DMS114 treated with DMSO at 0.1 percent for 48 hours (cell line): Measurements from ENCODE around the gene UBASH3B.

Experiments
- DNase-seq: peaks from one replicate; lab custom pipeline; 2025; ENCODE audit not compliant: unreplicated experiment; lab: John Stamatoyannopoulos, UW

Gene UBASH3B

DNA sequence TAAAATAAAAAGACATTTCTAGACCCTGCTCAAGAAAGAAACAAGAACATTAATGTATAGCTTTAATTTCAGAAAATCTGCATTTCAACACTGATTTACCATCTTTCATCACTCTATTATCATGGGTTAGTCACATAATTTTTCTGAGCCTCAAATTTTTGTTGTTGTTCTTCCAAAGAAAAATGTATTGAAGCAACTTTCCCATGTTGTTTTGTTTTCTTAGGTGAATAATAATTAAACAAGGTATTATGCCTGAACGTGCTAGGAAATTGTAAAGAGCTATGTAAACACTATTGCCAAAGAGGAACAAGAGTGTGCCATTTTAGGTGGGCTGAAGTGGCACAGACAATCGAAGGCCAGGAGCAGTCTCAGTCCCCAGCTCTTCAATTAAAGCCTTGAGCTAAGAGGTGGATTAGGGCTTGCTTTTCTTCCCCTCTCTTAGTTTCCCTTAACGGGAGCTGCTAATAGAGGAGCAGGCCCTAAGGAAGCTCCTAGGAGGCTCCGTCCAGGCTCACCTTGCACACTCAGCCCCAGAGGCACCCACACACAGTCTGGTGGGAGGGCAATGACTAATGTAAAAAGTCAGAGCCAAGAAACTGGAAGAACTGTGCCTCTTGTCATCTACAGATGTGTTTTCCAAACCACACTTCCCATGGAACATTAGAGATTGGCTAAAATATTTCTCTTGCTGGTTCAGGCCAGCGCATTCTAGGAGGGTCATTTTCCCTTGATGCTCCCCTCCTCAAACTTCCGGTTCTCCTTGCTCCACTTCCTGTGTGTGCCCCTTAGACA is 8.8 kb upstream of the UBASH3B start:
- no peak for DNase-seq

DNA sequence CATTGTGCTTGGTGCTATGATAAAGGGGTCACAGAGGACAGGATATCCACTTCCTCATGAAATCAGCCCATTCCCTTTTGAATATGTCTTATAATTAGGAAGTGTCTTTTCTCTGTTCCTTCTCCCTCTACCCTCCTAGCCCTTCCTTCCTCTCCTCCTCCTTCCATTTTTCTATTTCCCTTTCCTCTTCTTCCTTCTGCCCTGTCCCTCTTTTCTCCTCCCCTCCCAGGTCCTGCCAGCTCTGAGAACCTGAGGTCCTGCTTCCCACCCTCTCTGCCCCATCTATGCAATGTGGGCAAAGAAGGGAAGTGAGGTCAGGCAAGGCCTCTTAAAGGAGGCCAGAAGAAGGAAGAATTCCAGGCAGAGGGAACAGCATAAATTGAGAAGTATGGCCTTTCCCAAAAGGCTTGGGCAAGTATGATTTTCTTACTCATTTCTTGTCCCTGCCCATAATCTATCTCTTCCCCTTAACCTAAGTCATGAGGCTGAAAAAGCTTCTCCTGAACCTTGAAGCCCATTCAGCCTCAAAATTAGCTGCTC is 7.7 kb upstream of the UBASH3B start:
- no peak for DNase-seq

DNA sequence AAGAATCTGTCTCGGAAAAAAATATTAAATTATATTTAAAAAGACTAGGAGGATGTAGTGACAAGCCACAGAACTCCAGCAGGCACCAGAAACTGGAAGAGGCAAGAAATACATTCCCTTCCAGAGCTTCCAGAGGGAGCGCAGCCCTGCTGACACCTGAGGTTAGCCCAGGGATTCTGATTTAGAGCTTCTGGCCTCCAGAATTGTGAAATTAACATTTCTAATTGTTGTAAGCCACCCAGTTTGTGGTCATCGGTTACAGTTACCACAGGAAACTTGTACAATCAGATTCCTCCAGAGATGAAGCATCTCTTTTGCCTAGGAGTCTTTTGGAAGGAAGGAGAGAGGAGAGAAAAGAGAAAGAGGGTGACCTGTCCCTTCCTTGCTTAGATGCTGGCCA is 6.4 kb upstream of the UBASH3B start:
- no peak for DNase-seq

DNA sequence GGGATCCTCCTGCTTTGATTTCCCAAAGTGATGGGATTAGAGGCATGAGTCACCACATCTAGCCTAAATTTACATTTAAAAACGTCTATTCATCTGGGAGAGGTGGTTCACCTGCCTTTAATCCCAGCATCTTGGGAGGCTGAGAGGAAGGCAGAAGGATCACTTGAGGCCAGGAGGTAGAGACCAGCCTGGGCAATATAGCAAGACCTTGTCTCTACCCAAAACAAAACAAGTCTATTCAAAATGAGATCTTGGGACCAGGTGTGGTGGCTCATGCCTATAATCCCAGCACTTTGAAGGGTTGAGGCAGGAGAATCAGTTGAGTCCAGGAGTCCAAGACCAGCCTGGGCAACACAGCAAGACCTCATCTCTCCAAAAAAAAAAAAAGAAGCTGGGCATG is 4.9 kb upstream of the UBASH3B start:
- no peak for DNase-seq

DNA sequence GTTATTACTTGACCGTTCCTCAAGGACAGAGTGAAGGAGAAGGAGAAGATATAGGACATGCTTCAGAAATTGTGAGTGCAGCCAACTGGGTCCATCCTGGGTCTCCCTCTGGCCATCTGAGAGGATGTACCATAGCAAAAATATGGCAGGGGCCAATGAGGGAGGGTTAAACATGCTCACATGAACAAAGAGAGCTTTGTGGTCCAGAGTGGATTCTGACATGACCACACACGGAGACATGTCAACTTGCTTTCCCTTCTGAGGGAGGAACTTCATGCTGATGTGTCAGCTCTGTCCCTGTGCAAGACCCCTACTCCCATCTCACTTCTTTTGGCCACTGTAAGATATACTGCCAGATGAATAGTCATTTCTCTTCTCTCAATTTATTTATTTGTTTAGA is 3.0 kb upstream of the UBASH3B start:
- DNase-seq = no peak

DNA sequence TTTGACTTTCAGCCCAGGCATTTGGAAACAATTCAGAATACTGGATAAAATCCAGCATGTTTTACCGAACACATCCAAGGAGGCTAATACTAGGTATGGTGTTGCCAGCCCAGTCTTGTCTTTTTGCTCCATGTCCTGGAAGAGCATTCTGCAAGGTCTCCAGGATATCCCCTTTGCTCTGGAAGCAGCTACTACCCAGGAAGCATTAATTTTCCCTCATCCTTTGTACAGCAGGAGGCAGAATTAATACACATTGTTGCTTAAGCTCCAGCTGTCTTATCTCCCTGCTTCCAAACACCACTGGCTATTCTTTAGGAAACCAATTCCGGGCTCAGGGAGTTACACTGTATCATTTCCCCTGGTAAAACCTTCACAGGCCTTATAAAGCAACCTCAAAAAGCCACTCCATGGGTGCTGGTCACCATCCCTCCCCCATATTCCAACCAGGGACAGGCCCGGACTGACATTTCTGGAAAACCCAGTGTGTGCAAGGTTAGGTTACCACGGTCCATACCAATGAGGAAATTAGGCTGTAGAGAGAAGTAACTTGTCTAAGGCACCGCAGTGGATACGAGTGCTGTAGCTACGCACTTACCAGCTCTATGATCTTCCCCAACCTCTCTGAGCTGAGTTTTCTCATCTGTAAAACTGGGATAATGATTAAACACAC is 1.5 kb upstream of the UBASH3B start:
- DNase-seq = no peak

DNA sequence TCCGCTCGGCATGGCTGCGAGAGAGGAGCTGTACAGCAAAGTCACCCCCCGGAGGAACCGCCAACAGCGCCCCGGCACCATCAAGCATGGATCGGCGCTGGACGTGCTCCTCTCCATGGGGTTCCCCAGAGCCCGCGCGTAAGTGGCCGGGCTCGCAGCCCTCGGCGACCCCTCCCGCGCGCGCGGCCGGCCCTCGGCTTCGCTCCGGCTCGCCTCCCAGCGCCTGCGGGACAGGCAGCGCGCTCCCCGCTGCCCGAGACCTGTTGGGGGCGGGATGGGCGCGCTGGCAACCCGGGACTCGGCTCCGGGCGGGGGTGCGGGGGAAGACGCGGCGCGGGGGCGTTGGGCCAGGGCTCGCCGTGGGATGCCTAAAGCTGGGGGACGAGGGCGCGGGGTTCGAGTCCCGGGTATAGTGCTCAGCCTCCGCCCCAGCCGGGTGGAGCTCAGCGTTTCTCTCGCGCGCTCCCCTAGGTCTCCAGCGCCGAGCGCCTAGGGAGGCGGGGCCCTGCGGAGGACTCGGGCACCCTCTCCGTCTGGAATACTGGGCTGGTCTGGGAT is 630 bp downstream of the UBASH3B start:
- DNase-seq = no peak

DNA sequence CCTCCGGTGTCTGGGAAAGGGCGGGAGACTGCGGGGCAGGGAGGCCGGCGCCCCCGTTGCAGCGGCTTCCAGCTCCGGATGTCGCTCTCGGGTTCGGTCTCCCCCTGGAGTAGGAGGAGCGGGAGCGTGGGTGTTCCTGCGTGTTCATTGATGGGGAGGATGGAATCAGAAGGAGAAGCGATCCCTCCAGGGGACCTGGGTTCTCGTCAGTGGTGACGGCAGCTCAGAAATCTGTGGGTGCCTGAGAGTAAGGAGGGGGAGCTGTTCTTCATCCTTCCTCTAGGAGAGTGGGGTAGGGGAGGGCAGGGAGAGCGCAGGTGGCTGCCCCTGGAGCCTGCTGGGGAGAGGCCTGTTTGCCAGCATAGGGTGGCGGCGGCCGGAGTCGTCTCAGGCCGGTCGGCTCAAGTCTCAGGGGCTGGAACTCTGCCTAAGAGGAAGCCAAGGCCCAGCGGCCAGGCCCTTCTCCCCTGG is 1.1 kb downstream of the UBASH3B start:
- no peak for DNase-seq

DNA sequence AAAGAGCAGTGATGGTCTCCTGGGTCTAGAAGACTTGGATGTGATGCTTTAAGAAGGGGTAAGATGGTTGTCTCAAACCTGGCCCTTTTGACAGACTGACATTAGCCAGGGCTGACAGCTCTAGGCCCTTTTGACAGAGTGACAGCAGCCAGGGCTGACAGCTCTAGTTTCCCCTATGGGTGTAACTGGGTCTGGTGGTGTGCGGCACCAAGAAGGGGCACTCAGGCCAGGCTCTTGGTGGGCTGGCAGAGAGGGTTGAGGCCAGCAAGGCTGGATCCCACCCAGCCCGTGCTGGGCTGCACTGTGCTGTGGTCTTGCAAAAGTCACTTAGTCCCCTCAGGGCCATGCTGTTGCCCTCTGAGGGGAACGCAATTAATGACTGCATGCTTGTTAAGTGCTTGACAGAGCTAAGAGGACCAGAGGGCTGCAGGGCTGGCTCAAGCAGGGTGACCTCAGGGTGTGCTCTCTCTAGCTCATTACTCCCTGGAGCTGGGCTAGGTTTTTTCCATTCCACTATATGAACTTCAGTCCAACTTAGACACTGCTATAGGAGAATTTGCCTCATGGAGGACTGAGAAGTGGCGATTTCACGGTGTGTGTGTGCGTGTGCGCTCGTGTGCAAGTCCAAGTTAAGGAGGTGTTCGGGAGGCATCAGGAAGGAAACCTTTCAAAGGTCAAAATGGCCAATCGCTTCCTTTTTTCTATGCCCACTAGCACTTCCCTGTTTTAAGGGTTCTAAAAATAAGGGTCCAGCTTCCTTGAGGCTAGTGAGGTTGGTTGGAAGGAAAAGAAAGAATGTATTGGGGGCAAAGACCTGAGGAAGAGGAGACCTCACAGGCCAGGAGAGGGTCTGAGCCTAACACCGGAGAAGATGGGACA is 4.4 kb downstream of the UBASH3B start:
- no peak for DNase-seq

DNA sequence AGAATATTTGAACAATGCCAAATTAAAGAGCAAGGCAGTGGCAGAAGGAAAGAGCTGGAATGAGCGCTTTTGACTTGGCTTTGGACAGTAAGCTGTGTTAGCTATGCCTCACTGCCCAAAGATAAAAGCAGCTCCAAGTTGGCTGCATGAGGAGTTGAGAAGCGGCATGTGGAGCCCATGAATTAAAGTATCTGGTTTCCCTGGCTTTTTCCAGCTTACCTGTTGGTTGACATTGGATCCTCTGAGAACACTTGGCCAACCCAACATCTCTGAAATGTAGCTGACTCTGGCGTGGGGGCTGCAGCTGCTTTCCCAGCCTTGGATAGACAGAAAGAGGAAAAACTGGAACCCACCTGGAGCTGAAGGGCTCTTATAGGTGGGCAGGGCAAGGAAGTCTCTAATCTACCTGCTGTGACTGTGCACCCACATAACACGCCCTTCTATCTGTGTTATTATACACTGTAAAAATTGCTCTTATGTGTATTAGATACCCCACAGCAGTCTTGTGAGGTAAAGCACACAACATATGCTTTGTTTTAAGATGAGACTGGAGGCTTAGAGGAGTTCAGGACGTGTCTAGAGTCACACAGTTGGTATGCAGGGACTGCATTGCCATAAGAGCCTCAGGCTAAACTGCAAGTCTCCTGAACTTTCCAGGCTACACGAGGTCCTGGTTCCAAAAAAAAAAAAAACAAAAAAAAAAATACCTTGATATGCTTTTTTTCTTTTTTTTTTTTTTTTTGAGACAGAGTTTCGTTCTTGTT is 5.8 kb downstream of the UBASH3B start:
- no peak for DNase-seq

DNA sequence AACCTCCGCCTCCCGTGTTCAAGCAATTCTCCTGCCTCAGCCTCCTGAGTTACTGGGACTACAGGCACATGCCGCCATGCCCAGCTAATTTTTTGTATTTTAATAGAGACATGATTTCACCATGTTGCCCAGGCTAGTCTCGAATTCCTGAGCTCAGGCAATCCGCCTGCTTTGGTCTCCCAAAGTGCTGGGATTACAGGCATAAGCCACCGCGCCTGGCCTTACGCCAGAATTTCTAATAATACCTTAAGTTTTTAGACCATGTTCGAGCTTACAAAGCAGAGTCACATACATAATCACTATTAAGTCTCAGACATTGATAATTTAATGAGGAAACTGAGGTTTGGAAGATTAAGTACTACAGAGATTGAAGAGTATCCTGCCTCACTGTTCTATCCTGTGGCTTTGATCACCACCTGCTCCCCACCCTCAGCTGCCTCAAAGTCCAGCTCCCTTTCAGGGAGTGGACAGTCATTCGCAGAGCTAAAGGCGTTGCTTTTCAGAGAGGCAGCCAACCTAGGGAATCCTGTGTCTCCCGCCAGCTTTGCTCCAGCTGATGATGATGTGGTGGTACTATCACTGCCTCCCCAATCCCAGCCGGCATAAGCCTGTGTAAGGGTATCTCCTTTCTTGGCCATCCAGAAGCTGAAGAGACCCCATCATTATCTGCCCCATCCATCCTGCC is 7.7 kb downstream of the UBASH3B start:
- DNase-seq = no peak

DNA sequence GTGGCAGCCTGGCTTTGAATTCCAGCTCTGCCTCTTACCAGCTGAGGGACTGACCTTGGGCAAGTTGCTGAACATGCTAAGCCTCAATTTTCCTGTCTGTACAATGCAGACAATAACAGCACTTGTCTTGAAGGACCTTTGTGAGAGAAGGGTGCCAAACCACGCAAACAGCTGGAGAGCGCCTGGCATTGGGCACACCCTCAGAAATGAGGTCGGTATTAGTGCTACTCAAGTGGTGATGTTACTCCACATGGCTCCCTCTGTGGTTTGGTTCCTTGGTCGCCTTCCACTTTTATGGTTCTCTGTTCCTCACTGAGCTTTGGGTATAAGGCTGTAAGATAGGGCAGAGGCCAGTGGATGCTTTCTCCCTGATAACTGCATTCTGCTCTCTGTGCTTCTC is 8.2 kb downstream of the UBASH3B start:
- DNase-seq = no peak

DNA sequence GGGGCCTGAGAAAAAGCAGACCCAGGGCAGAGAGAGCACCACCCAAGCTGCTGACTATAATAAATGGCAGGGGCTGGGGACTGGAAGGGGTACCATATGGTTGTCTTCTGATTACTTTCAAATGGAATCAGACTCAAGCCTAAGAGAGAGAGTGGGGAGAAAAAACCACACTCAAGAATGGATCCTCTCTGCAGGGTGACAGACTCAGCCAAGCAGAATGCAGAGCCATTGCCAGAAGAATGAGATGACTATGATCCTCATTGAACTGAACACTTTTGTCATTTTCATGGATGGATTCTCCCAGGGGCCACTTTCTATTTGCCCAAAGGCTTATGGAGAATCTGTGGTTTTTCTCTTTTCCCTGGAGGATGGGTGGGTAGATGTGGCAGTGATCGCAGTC is 8.7 kb downstream of the UBASH3B start:
- no peak for DNase-seq

DNA sequence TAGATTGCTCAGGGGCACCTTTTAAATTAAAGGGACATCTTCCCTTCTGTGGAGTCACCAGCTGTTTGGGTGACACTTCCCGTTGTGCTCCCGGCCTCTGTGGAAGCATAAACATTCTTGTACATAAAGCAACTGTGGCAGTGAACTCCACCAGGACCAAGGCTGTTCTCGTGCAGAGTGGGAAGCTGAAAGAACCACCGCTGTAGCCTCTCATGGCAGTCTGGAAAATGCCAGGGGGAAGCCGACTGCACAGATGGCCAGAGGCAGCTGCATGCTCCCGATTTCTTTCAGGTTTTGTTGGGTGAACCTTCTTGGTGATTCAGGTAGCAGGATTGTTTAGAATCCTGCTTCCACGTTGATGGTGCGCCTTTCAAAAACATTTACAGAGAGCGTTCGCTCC is 10.3 kb downstream of the UBASH3B start:
- DNase-seq = no peak

DNA sequence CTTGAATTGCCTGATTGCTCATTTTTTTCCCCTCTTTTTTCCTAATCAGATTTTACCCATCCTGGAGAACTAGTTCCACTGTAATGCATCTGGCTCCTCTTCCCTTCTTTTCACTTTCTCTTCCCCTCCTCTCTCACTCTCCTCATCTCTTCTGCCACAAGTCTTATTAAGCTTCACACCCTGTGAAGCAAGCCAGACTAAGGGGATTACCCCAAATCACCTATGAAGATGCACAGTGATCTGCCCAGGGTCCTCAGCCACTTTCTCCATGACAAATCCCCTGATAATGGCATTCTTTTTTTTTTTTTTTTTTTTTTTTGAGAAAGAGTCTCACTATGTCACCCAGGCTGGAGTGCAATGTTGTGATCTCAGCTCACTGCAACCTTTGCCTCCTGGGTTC is 11.2 kb downstream of the UBASH3B start:
- DNase-seq = no peak

DNA sequence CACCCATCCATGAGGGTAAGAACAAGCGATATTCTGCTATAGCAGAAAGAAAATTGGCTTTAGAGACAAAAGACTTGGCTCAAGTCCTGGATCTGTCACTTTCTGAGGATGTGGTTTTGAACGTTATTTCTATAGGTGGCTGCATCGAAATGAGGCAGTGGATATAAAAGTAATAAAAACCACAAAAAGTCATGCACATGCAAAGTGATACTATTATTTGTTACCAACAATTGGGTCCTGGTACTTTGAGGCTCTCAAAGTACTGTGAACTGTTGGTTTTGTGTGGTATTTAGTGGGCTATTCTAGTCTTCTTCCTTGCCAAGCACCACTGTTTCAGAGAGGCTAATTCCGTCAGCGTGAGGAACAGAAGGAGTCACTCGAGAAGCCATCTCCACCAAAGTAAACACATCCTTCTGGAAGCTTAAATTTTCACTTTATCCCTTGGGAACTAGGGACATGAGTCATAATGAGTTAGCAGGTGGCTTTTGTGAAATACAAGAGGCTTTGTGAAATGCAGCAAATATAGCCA is 13.1 kb downstream of the UBASH3B start:
- no peak for DNase-seq

DNA sequence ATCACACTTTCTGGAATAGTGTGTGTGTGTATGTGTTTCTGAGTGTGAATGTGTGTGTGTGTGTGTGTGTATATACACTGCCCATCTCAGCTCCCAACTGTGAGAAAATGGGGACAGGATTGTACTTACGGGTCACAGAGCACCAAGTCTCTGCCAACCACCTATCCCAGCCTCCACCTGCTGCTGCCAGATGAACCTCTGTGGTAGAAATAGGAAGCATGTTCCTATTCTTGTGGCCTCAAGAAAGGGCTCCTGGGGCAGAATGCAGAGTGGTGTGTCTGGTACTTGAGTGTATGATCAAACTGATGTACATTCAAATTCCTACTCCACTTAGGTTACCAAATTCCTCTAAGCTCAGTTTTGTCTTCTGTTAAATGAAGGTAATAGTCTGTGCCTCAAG is 14.6 kb downstream of the UBASH3B start:
- no peak for DNase-seq

DNA sequence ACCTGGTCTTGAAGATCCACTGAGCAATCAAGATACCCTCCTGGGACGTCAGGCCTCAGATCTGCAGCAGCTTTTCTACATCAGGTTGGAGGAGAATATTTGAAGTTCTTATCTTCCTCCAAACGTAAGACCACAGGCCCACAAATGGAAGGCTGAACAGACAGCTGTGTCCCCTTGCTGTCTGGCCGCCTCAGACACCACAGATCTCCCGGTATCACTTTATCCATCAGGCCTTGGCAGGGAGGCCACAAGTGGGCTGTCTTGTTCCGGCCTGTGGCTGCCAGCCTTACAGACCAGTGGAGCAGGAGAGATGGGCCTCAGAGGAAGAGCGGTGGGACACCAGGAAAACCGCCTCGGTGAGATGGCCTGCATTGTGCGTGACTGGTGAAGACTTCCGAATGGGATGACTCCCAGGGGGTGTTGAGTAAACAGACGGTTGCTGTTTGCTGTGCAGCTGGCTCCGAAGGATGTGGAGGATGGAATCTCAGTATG is 15.9 kb downstream of the UBASH3B start:
- no peak for DNase-seq

DNA sequence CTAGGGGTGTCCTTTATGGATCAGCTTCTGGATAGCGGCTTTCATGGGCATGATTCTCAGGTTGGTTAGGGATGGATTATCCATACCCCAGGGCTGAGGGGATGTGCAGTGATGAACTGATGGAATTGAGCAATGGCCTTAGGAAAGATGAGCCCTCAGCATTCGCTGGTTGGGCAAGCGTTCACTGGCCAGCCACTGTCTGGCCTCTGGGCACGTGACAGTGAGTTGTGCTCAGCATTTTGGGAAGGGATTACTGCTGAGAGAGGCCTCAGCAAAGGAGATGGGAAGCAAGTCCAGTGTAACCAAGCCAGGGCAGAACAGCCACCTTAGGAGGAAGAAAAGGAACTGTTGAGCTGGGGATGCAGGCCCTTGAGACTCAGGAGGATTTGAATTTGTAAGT is 17.4 kb downstream of the UBASH3B start:
- DNase-seq = no peak
